Left ventricle myocardium inferior (tissue), 1 donor: ENCODE results near the gene GAK. TPM values are rescaled to one million over a fixed set of nuclear protein-coding genes. Genes with fewer than 3 reads are reported as not detected.

Source experiments
- DNase-seq: peaks from one replicate; pipeline ENCODE4 v3.0.0-alpha.2; 2020
- H3K27ac ChIP-seq: fragments of 200-600 bp; replicated peaks from 2 replicates; pipeline ENCODE4 v1.8.0; 2021
- H3K27me3 ChIP-seq: fragments of 200-600 bp; 2 replicates; pipeline ENCODE4 v1.8.0; 2021; ENCODE audit warnings: low read depth
- H3K36me3 ChIP-seq: fragments of 200-600 bp; 2 replicates; pipeline ENCODE4 v1.8.0; 2021
- H3K4me1 ChIP-seq: fragments of 200-600 bp; 2 replicates; pipeline ENCODE4 v1.8.0; 2021
- H3K4me3 ChIP-seq: fragments of 200-600 bp; 2 replicates; pipeline ENCODE4 v1.8.0; 2021; ENCODE audit warnings: mild to moderate bottlenecking, moderate library complexity
- H3K9me3 ChIP-seq: fragments of 200-600 bp; replicated peaks from 2 replicates; pipeline ENCODE4 v1.8.0; 2021
- CTCF ChIP-seq: fragments of 200-600 bp; IDR thresholded peaks from 2 replicates; pipeline ENCODE4 v1.8.0; 2021; ENCODE audit warnings: antibody characterized with exemption, mild to moderate bottlenecking, borderline replicate concordance
- intact Hi-C: fragments of 100-400 bp; cut with micrococcal nuclease; formaldehyde crosslinking; loops from one replicate; pipeline ENCODE4 v1.11.0; 2022
- total RNA-seq: library from RNA; stranded (reverse); fragmentation: NEBNext Ultra II Directional; extraction: Animal tissue kit (Norgen Biotek cat#: 25700); gene quantifications from one replicate; pipeline ENCODE4 v1.2.1, GENCODE V29; 2021
- donor health status: DM: no; HTN: yes; CAD: no; lungs with severe emphysema.

Gene GAK
- total RNA-seq, 1 donor from 2014 or later: 25.1 TPM

- no peak for DNase-seq
- Histone ChIP-seq H3K9me3 (no peaks in the 10 kb centered on the region), H3K27ac (no peak overlapping the region), H3K4me3 (no peak overlapping the region), H3K27me3 (no peaks in the 10 kb centered on the region), H3K4me1 (no peaks in the 10 kb centered on the region), H3K36me3 (peaks cover 84% of the 10 kb centered on the region)
- no peak for TF ChIP-seq CTCF
- intact Hi-C loops: no loop called here
Measured at GRCh38 chr4:871484-871883, 60.6 kb downstream of the GAK start.

GRCh38 chr4:870951-871350 lies 61.2 kb downstream of the GAK start:
- Histone ChIP-seq H3K27me3 (no peaks in the 10 kb centered on the region), H3K27ac (no peak overlapping the region), H3K4me3 (no peak overlapping the region), H3K36me3 (peaks cover 84% of the 10 kb centered on the region), H3K9me3 (no peaks in the 10 kb centered on the region), H3K4me1 (no peaks in the 10 kb centered on the region)
- no peak for DNase-seq
- intact Hi-C loops: no loop called here
- no peak for TF ChIP-seq CTCF

- DNase-seq: no peak
- no peak for TF ChIP-seq CTCF
- intact Hi-C loops: no loop called here
- no peaks in the 10 kb centered on the region for H3K4me1 ChIP-seq
- H3K27me3 ChIP-seq: no peaks in the 10 kb centered on the region
- H3K4me3 ChIP-seq: no peak overlapping the region
- no peaks in the 10 kb centered on the region for H3K9me3 ChIP-seq
- no peak overlapping the region for H3K27ac ChIP-seq
- H3K36me3 ChIP-seq: peaks cover 84% of the 10 kb centered on the region
Measured at GRCh38 chr4:869776-870175, 62.3 kb downstream of the GAK start.

GRCh38 chr4:868421-868820 lies 63.7 kb downstream of the GAK start:
- no peak for TF ChIP-seq CTCF
- H3K27me3 ChIP-seq: no peaks in the 10 kb centered on the region
- no peak overlapping the region for H3K27ac ChIP-seq
- no peak for DNase-seq
- peaks cover 84% of the 10 kb centered on the region for H3K36me3 ChIP-seq
- H3K4me1 ChIP-seq: no peaks in the 10 kb centered on the region
- intact Hi-C loops: no loop called here
- no peaks in the 10 kb centered on the region for H3K9me3 ChIP-seq
- no peak overlapping the region for H3K4me3 ChIP-seq

- H3K36me3 ChIP-seq: peaks cover 85% of the 10 kb centered on the region
- no peaks in the 10 kb centered on the region for H3K4me1 ChIP-seq
- no peaks in the 10 kb centered on the region for H3K27me3 ChIP-seq
- DNase-seq: no peak
- H3K9me3 ChIP-seq: peaks cover 2% of the 10 kb centered on the region
- H3K4me3 ChIP-seq: no peak overlapping the region
- no peak overlapping the region for H3K27ac ChIP-seq
- intact Hi-C loops: no loop called here
- TF ChIP-seq CTCF: no peak
Measured at GRCh38 chr4:867526-868250, 64.4 kb downstream of the GAK start.
